ENCODE measurements around the gene EEF1AKMT1.

Gene EEF1AKMT1

DNA sequence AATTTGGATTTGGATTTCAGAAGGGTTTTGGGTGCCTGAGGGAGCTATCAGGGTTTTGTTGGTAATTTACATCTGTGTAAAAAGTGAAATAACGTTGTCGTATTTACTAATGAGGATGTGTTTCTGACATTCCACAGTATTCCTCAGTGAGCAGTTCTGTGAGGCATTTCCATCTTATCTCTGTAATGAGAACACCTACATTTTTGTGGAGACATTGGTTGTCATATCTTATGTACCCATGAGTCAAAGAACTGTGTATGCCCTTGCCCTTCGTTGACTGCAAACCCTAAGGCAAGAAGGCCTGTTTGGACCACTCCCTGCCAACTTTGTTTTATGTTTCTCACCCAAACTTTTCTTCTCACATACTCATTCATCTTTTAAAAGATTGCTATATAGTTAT is 84.5 kb downstream of the EEF1AKMT1 start:
- DNase-seq, result no peak

DNA sequence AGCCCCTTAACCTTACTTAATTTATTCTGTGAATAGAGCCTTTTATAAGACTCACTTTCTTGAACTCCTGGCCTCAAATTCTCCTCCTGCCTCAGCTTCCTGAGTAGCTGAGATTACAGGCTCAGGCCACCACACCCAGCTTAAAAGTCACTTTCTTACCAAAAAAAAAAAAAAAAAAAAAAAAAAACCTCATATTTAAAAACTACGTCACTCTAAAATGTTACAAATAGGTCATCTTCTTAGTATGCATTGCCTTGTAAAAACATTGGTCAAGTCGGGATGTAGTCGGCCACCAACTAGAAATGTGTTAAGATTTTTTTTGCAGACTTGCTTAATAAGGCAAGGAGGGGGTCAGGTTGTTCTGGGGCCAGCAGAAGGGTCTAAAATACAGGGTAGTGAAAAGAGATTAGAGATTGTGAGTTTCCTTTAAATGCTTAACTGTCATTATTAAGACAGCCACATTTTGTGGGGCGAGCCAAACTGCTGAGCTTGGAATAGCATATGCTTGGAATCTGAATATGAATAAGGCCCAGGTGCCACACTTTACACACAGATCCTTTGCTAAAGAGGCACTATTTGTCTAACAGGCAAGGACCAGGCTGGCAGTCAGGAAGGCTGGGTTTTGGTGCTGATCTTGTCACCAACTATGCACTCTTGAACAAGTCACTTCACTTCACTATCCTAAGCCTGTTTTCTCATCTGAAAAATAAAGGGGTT is 86.7 kb downstream of the EEF1AKMT1 start:
- no peak for DNase-seq

DNA sequence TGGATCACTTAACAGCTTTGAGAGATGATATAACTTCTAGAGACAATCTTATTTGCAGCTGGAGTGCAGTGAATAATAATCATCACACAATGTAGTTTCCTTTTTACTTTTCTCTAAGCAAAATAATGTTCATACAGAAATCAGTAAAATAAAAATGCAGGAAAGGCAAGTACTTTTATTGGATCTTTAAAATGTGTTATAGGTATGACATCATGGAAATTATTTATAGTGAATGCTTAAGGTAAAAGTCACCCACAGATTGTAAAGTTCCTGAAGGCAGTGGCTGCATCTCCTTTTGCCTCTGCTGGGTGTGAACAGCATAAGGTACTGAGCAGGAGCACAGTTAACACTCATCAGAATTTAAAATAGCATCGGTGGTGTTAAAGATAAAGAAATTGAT is 87.6 kb downstream of the EEF1AKMT1 start:
- no peak for DNase-seq

DNA sequence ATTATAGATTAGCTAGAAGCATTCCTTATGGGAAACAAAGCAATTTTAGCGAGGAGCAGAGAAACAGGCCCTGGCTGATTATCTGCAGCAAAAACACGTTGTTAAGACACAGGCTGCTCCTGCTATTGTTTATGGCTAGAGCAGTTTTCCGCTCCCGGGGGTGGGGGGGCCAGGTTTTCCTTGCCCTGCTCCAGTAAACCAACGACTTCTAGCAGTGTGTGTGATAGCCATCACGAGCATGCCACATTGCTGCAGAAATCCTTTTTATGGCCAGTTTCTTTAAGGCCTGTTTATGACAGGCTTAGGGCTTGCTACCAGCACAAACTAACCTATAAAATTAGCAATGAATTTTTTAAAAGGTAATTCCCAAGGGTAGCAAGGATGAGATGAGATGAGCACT is 88.7 kb downstream of the EEF1AKMT1 start:
- DNase-seq, result no peak

DNA sequence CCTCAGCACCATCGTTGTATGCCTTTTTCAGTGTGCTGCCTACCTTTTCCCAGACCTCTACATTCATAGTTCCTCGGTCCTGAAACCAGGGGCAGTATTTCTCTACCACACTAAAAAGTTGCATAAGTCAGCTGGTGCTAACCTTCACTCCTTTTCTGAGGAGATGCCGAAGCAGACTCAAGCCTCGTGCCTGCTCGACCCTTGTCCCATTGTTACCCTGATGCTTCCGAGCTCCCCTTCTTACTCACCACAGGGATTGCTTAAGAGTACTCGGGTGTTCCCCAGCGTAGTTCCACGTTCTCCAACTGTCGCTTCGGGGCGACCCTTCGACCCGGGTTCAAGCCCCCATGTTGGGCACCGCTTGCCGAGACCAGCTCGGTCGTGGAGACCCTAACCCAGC is 89.2 kb downstream of the EEF1AKMT1 start:
- no peak for DNase-seq

DNA sequence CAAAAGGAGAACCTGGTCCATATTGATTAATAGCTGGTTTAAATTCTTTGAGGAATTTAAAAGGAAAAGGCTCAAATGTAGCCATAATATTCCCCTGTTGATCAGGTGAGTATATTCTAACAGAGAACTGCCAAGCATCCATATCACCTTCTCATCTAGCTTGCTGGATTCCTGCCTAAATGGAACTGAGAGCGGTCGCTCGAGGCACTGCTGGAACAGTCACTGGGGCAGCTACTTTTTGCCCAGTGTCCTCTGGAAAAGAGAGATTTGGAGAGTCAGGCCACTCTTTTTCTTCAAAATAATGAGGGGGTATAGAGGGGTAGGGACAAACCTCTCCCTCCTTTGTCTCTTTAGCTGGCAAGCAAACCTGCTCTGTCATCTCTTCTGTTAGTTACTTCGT is 89.7 kb downstream of the EEF1AKMT1 start:
- DNase-seq, result no peak

DNA sequence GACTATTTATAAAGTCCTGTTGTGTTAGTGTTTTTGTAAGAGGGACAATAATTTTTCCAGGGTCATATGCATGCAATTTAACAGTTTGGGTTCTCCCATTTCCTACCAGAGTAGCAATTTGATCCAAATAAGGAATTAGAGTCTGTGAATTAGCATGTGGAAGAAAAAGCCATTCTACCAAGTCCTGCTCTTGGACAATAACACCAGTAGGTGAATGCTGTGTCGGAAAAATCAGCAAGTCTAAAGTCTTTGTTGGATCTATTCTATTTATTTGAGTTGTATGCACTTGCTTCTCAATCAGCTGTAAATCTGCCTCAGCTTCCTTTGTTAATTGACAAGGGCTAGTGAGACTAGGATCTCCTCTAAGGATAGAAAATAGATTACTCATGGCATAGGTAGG is 91.7 kb downstream of the EEF1AKMT1 start:
- no peak for DNase-seq

DNA sequence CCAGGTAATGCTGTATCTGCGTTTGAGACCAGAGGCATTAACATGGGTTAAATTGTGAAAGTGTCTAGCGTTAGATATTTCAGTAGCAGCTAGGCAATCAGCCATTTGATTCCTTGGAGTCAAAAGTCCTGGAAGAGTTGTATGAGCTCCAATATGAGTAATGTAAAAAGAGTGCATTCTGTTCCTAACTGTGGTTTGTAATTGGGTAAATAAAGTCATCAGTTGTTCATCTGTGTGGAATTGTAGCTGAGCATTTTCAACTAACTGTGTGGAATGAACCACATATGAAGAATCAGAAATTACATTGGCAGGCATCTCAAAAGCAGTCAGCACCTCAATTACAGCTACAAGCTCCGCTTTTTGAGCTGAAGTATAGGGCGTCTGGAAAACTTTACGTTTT is 92.3 kb downstream of the EEF1AKMT1 start:
- peak; percentile 89 for DNase-seq

DNA sequence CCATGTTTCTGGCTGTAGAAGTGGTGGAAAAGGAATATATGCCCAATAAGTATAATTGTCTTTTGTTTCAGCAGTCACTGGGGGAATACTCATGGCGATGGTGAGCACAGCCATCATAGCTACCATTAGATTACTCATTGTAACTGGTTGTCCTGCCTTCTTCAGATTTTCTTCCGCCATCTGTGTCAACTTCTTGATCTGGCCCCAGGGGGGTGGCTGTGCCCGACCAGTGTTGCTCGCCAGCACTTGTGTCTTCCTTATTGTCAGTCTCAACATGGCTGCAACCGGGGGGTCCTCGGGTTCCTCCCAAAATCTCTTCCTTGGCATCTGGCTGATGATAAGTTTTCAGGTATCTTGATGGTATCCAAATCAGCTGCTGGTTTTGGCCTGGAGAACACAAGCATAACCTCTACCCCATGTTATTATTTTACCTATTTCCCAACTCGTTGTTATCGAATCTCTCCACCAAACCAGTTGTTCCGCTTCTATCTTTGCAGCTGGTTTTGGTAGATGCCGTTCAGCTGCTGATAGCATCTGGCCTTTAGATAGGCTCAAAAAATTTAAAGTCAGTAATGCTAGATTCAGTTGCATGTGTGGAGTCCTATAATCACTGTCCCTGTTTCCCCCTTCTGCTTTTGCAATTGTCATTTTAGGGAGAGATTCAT is 93.2 kb downstream of the EEF1AKMT1 start:
- DNase-seq, result no peak

DNA sequence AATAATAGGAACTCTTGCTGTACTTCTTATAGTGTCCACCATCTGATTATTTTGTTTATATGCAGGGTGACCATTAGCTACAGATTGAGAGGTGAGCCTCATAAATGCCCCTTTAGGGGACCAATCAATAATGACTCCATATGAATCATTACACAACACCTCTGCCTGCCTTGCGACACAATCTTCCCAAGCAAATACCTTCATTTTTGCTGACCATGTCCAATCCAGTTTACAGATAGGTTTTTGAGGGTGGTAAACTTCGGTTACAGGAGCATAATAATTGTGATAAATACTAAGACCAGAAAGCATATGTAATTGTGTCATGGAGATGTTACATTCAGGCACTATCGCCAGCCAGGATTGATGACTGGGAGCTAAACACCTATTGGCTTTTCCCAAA is 93.9 kb downstream of the EEF1AKMT1 start:
- DNase-seq, result no peak

Measured in fibroblast of skin of scalp (primary cell).